Limb (tissue), 2 donors: ENCODE results near the gene UBE2L5.

Source experiments
- DNase-seq, 2 donors: peaks; one replicate each; pipeline ENCODE4 v3.0.0-alpha.2; 2016; ENCODE audit errors: extremely low spot score in 2 of 2

Gene UBE2L5

GRCh38 chr13:30473675-30474074, 51.4 kb downstream of the UBE2L5 start:
- no peak for DNase-seq

GRCh38 chr13:30477346-30478195, 55.3 kb downstream of the UBE2L5 start:
- no peak for DNase-seq
